ENCODE data around the gene KCNMA1. TPM values are rescaled to one million over a fixed set of nuclear protein-coding genes. Genes with fewer than 3 reads are reported as not detected.

The KCNMA1 gene
- total and polyA plus RNA-seq, 2 donors (not counting 1 experiment from before 2014, with no cell fraction given) = 0.82 to 3.1 TPM

DNA sequence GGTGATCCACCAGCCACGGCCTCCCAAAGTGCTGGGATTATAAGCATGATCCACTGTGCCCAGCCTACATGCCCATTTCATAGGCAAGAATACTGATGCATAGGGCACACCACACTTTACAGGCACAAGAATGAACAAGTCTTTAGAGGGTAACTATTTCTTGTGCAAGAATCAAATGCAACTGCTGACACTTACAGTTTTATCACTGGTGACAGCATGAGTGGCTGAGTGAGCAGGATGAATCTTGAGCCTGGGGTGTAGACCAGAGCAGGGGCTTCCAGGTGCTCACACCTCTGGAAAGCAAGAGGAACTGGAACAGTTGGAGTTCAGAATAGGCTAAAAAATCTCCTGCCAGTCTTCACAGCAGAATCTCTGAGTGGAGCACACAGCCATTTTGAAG is 287.5 kb downstream of the KCNMA1 start:
- Histone ChIP-seq H3K79me2 (ENCODE audit: control insufficient read depth, insufficient read depth, low read length) (no peaks in the 10 kb centered on the region), H3K4me3 (ENCODE audit: control extremely low read depth in 1 of 5, extremely low read depth in 1 of 5, insufficient read depth in 1 of 5, low read depth in 2 of 5, low read length in 4 of 5) (no peak overlapping the region), H3K4me1 (ENCODE audit: control insufficient read depth in 2 of 2, insufficient read depth in 2 of 2, low read length in 2 of 2) (no peaks in the 10 kb centered on the region), H3K27me3 (replicated peaks in 1 of 4; ENCODE audit: control extremely low read depth in 1 of 4, control insufficient read depth in 3 of 4, insufficient read depth in 4 of 4, low read length in 3 of 4) (no peaks in the 10 kb centered on the region), H3K9me3 (ENCODE audit: control extremely low read depth in 1 of 3, control insufficient read depth in 2 of 3, insufficient read depth in 1 of 3, low read length in 2 of 3) (no peaks in the 10 kb centered on the region), H3K27ac (ENCODE audit: low read length in 2 of 2) (no peak overlapping the region), H3K4me2 (replicated peaks; ENCODE audit: low read depth, low read length, poor library complexity, severe bottlenecking) (no peak overlapping the region), H4K20me1 (ENCODE audit: control insufficient read depth, insufficient read depth, low read length, poor library complexity, severe bottlenecking) (no peaks in the 10 kb centered on the region), H3K36me3 (replicated peaks in 1 of 2; ENCODE audit: control extremely low read depth in 1 of 2, control insufficient read depth in 1 of 2, extremely low read depth in 1 of 2, insufficient read depth in 2 of 2, low read length in 1 of 2) (no peaks in the 10 kb centered on the region), H3K9ac (ENCODE audit: low read length) (no peak overlapping the region), H2AFZ (ENCODE audit: insufficient read depth, low read depth, low read length, poor library complexity, severe bottlenecking) (no peak overlapping the region)
- no CpG with 5 or more reads among the region's 1 CpG for WGBS (ENCODE audit: insufficient coverage)
- CTCF ChIA-PET = no interaction called here
- ATAC-seq (ENCODE audit: low read depth) (no peak), DNase-seq (no peak)
- intact Hi-C loops (cut with micrococcal nuclease) = no loop called here
- Mint-ChIP-seq H3K27ac (no peak overlapping the region), H3K9me3 (ENCODE audit: insufficient read depth) (no peaks in the 10 kb centered on the region), H3K4me3 (no peak overlapping the region), H3K4me1 (no peaks in the 10 kb centered on the region), H3K27me3 (no peaks in the 10 kb centered on the region)
- POLR2A ChIA-PET = no interaction called here
- TF ChIP-seq CTCF (IDR thresholded peaks at IDR 0.05) = no peak
- TF ChIP-seq EZH2 (IDR thresholded peaks at IDR 0.05; ENCODE audit: borderline replicate concordance, insufficient read depth, low read depth, low read length, poor library complexity, severe bottlenecking) = no peak

DNA sequence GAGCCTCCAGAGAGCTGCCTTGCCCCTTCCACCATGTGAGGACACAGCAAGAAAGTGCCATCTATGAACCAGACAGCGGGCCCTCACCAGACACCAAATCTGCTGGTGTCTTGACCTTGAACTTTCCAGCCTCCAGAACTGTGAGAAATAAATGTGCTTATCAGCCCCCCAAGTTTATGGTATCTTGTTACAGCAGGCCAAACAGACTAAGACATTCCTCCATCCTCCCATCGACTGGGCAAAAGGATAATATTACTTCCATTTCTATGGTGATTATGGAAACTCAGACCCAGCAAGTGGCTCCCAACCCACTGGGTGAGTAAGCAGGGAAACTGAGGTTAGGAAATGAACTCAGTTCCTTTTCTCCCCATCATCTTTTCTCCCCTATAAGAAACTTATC is 288.4 kb downstream of the KCNMA1 start:
- H3K4me1 Mint-ChIP-seq = no peaks in the 10 kb centered on the region
- Histone ChIP-seq H3K9ac (ENCODE audit: low read length) (no peak overlapping the region), H2AFZ (ENCODE audit: insufficient read depth, low read depth, low read length, poor library complexity, severe bottlenecking) (no peak overlapping the region), H3K9me3 (ENCODE audit: control extremely low read depth in 1 of 3, control insufficient read depth in 2 of 3, insufficient read depth in 1 of 3, low read length in 2 of 3) (no peaks in the 10 kb centered on the region), H3K4me1 (ENCODE audit: control insufficient read depth in 2 of 2, insufficient read depth in 2 of 2, low read length in 2 of 2) (no peaks in the 10 kb centered on the region), H3K4me2 (replicated peaks; ENCODE audit: low read depth, low read length, poor library complexity, severe bottlenecking) (no peak overlapping the region), H4K20me1 (ENCODE audit: control insufficient read depth, insufficient read depth, low read length, poor library complexity, severe bottlenecking) (no peaks in the 10 kb centered on the region), H3K27ac (ENCODE audit: low read length in 2 of 2) (no peak overlapping the region), H3K79me2 (ENCODE audit: control insufficient read depth, insufficient read depth, low read length) (no peaks in the 10 kb centered on the region), H3K27me3 (replicated peaks in 1 of 4; ENCODE audit: control extremely low read depth in 1 of 4, control insufficient read depth in 3 of 4, insufficient read depth in 4 of 4, low read length in 3 of 4) (no peaks in the 10 kb centered on the region), H3K4me3 (ENCODE audit: control extremely low read depth in 1 of 5, extremely low read depth in 1 of 5, insufficient read depth in 1 of 5, low read depth in 2 of 5, low read length in 4 of 5) (no peak overlapping the region), H3K36me3 (replicated peaks in 1 of 2; ENCODE audit: control extremely low read depth in 1 of 2, control insufficient read depth in 1 of 2, extremely low read depth in 1 of 2, insufficient read depth in 2 of 2, low read length in 1 of 2) (no peaks in the 10 kb centered on the region)
- H3K27me3 Mint-ChIP-seq = no peaks in the 10 kb centered on the region
- 100% methylated on average over 1 of the region's 2 CpGs for WGBS (ENCODE audit: insufficient coverage)
- CTCF ChIA-PET = no interaction called here
- TF ChIP-seq CTCF (IDR thresholded peaks at IDR 0.05) (no peak), EZH2 (IDR thresholded peaks at IDR 0.05; ENCODE audit: borderline replicate concordance, insufficient read depth, low read depth, low read length, poor library complexity, severe bottlenecking) (no peak)
- intact Hi-C loops (cut with micrococcal nuclease) = no loop called here
- DNase-seq (no peak), ATAC-seq (ENCODE audit: low read depth) (no peak)
- H3K9me3 Mint-ChIP-seq (ENCODE audit: insufficient read depth) = no peaks in the 10 kb centered on the region
- H3K4me3 Mint-ChIP-seq = no peak overlapping the region
- POLR2A ChIA-PET = no interaction called here
- H3K27ac Mint-ChIP-seq = no peak overlapping the region

Measured in B cell (primary cell).